GM19099 (cell line): Measurements from ENCODE around the gene NPIPB9.
"Not testable (repeated sequence)": the region's sequence is repeated elsewhere in the genome, so short reads cannot be mapped to it uniquely, and the experiment has no call there.

ENCODE experiments used
- POLR2A ChIP-seq: IDR thresholded peaks from 3 replicates; pipeline ENCODE4 v1.6.1; 2011; ENCODE audit warnings: low read depth; ENCODE audit not compliant: insufficient read length; ENCODE audit errors: extremely low read depth

NPIPB9 gene

DNA sequence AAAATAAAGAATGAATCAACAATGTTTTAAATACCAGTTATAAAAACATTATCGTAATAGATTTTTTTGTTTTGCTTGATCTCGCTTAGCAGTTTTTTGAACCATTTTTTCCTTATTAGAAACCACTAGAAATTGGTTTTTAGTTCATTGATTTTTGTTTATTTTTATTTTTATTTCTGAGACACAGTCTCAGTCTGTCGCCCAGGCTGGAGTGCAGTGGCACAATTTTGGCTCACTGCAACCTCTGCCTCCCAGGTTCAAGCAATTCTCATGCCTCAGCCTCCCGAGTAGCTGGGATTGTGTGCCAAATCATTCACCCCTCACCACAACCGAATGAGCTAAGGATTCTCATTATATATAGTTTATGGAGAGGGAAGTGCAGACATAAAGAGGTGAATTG is at the start of gene NPIPB9:
TSS of gene NPIPB9 (plus strand) at position 301 of the 400 bp plus-strand sequence.
- not testable (repeated sequence) for TF ChIP-seq POLR2A

DNA sequence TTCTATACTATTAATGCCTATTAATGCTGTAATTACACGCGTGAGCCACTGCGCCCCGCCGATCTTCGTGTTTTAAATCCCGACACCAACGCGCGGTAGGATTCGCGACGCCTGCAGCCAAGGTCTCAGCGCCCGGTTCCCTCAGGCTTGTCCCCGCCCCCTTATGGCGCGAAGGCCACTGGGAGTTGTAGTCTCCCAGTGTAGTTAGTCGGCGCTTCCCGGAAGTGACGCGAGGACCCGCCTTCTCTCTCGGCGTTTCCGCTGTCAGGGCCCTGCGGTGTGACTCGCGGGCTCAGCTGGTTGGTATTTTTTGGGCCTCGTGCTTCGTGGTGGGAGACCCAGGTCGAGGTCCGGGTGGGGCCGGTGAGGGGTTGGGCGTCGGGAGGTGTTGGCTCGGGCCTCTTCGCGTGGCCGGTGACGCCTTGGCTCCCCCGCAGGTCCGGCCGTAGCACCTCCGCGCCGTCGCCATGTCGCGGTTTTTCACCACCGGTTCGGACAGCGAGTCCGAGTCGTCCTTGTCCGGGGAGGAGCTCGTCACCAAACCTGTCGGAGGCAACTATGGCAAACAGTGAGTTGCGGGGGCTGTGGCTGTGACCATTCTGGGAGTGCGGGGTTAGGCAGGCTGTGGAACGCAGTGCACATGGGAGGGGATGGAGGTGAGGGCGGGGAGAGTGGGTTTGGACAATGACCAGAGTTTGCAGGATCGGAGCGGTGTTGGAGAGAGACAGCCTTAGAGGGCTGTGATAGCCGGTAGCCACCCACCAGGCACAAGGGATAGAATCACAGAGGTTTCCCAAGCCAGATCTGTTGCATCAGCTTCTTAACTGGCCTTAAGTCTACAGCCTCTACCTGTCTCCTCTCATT is 40.1 kb upstream of the NPIPB9 start, which contains the start of gene EIF3C:
TSS of gene EIF3C (plus strand) at position 245 of the 864 bp plus-strand sequence. CDS start at position 468, 223 bp downstream.
- not testable (repeated sequence) for TF ChIP-seq POLR2A

DNA sequence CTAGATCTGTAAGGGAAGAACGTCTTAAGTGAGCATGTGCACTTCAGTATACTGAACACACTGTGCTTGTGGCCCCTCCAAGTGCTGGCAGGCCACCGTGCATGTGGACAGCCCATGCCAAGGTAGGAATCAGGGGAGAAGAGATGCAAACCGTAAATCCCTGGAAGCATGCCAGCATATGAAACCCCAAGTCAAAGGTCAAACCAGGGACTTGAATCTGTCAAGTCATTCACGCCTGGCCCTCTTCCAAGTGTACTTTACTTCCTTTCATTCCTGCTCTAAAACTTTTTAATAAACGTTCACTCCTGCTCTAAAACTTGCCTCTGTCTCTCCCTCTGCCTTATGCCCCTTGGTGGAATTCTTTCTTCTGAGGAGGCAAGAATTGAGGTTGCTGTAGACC is 68.4 kb downstream of the NPIPB9 start:
- TF ChIP-seq POLR2A: no peak

DNA sequence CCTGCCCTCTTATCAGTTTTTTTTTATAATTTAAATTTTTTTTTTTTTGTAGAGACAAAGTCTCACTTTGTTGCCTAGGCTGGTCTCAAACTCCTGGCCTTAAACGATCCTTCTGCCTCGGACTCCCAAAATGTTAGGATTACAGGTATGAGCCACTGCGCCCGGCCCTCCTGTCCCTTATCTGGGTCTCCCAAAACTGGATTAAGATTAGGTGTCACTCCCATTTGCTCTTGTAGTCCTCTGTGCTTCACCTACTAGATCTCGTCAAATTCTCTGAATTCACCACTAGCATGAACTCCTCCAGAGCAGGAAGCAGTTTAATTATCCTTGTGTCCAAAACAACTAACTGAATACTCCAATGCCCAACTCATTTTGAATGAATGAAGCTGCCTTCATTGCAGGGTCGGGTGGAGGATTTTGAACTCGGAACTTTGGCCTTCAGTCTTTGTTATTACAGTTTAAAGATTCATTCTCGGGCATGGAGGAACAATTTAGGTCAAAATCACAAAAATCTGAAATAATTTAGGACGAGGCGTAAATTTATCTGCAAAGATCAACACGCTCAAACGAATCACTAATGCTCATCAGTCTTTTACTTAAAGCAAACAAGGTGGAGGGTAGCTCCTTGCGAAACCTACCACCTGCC is 70.4 kb downstream of the NPIPB9 start:
- TF ChIP-seq POLR2A: no peak
